ENCODE data around the gene CREG1.
"Not testable (repeated sequence)": the region's sequence is repeated elsewhere in the genome, so short reads cannot be mapped to it uniquely, and the experiment has no call there.

CREG1 gene

GRCh38 chr1:167579986-167580385 is 26.4 kb upstream of the CREG1 start:
- no peak for TF ChIP-seq CTCF (IDR thresholded peaks at IDR 0.05; ENCODE audit: low read length, missing control alignments)
- H3K4me3 ChIP-seq (replicated peaks; ENCODE audit: low read depth, low read length), result no peak overlapping the region
- no peak for DNase-seq (ENCODE audit: low read depth)

- no peak for TF ChIP-seq CTCF (IDR thresholded peaks at IDR 0.05; ENCODE audit: low read length, missing control alignments)
- DNase-seq (ENCODE audit: low read depth), result no peak
- no peak overlapping the region for H3K4me3 ChIP-seq (replicated peaks; ENCODE audit: low read depth, low read length)
Observed at GRCh38 chr1:167578939-167579521, 25.5 kb upstream of the CREG1 start.

GRCh38 chr1:167575649-167576048 is 22.1 kb upstream of the CREG1 start:
- no peak for TF ChIP-seq CTCF (IDR thresholded peaks at IDR 0.05; ENCODE audit: low read length, missing control alignments)
- H3K4me3 ChIP-seq (replicated peaks; ENCODE audit: low read depth, low read length), result no peak overlapping the region
- DNase-seq (ENCODE audit: low read depth), result no peak

GRCh38 chr1:167573035-167573434 is 19.5 kb upstream of the CREG1 start:
- no peak for TF ChIP-seq CTCF (IDR thresholded peaks at IDR 0.05; ENCODE audit: low read length, missing control alignments)
- H3K4me3 ChIP-seq (replicated peaks; ENCODE audit: low read depth, low read length), result no peak overlapping the region
- no peak for DNase-seq (ENCODE audit: low read depth)

- H3K4me3 ChIP-seq (replicated peaks; ENCODE audit: low read depth, low read length), result not testable (repeated sequence)
Observed at GRCh38 chr1:167570712-167571111, 17.1 kb upstream of the CREG1 start.

GRCh38 chr1:167567663-167568062 is 14.1 kb upstream of the CREG1 start:
- DNase-seq (ENCODE audit: low read depth), result no peak
- TF ChIP-seq CTCF (IDR thresholded peaks at IDR 0.05; ENCODE audit: low read length, missing control alignments), result no peak
- H3K4me3 ChIP-seq (replicated peaks; ENCODE audit: low read depth, low read length), result no peak overlapping the region

More at GRCh38 chr1:167570712-167571111, 17.1 kb upstream of the CREG1 start:
- not testable (repeated sequence) for DNase-seq (ENCODE audit: low read depth)

- no peak overlapping the region for H3K4me3 ChIP-seq (replicated peaks; ENCODE audit: low read depth, low read length)
- TF ChIP-seq CTCF (IDR thresholded peaks at IDR 0.05; ENCODE audit: low read length, missing control alignments), result no peak
- DNase-seq (ENCODE audit: low read depth), result no peak
Observed at GRCh38 chr1:167566766-167567165, 13.2 kb upstream of the CREG1 start.

Data from fibroblast of pulmonary artery (primary cell).